NOMO-1 treated with DMSO at 0.1 percent for 48 hours (cell line): Measurements from ENCODE around the gene VSTM2L.

ENCODE experiments used
- DNase-seq: peaks from one replicate; lab custom pipeline; 2025; ENCODE audit not compliant: unreplicated experiment; lab: John Stamatoyannopoulos, UW

VSTM2L gene

DNA sequence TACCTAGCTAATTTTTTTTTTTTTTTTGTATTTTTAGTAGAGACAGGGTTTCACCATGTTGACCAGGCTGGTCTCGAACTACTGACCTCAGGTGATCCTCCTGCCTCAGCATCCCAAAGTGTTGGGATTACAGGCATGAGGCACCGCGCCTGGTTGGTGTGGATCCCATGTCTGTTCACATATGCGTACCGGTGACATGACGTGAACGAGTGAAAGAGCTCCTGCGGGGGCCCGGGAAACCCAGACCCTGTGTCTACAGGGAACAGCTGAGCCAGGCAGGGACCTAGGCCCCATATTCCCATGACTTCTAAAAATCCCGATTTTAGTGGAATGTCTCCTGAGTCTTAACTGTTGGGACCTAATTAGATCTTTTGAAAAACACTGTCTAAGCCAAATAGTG, 33.1 kb downstream of the VSTM2L start:
- DNase-seq = no peak

DNA sequence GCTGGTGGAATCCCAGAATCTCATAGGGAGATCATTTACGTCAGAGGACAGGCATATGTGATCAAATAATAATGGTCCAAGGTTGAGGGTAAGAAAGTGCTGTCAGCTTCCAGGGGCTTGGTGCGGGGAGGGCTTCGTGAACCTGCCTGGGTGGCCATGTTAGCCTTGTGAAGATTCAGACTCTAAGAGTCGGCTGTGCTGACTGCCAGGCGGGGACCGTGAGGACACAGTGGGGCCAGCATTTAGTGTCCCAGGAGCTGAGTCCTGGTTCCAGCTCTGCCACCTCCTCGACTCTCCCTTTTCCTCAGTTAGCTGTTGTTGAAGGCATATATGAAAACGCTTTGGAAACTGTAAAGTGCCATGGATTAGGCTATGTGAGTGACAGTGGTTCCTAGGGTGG, 33.5 kb downstream of the VSTM2L start:
- DNase-seq = no peak

DNA sequence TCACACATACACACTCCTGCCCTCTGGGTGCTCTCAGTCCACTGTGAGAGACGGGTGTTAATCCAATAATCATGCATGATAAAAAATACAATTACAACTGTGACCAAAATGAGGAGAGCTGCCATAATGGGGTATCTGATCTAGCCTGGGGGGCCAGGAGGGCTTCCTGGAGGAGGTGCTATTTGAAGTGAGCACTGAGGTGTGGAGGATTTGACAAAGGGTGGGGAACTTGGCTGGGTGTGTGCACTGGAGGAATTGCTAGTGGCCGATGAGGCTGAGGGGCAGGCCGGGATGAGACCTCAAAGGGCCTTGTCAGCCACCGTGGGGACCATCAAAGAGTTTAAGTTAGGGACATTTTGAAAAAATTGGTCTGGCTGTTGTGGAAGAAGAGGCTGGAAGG, 34.8 kb downstream of the VSTM2L start:
- DNase-seq = no peak

DNA sequence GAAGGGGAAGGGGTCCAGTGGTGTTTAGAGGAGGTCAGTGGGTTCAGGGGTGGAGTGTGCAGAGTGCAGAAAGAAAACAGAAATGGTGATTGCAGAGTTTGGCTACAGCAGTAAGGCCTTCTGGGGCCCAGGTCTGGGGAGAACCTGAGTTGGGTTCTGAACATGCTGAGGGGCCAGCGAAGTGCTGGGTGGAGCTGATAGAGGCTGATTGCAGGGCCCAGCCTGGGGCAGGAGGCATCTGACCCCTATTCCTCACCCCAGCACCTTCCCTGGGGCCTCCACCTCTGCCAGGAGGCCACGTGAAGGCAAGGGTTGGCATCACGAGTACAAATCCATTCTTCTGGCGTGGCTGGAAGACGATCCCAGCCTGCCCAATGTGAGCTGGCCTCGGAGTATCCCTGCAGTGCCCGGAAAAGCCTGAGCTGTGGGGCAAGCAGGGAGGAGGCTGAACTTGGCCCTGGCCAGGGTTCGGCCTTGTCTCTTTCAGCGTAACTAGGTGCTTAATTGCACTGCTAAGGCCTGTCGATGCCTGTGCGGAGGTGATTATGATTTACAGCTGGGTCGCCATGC, 35.3 kb downstream of the VSTM2L start:
- no peak for DNase-seq

DNA sequence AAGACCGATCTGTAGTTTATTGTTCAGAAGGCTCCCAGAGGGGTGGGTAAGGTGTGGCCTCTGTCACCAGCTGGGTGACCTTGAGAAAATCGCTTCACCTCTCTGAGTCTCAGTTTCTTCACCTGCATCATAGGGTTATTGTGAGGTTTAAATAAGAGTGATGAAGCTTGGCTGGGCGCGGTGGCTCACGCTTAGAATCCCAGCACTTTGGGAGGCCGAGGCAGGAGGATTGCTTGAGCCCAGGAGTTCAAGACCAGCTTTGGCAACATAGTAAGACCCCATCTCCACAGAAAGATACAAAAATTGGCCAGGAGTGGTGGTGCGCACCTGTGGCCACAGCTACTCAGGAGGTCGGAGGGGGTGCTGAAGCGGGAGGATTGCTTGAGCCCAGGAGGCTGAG, 36.0 kb downstream of the VSTM2L start:
- no peak for DNase-seq

DNA sequence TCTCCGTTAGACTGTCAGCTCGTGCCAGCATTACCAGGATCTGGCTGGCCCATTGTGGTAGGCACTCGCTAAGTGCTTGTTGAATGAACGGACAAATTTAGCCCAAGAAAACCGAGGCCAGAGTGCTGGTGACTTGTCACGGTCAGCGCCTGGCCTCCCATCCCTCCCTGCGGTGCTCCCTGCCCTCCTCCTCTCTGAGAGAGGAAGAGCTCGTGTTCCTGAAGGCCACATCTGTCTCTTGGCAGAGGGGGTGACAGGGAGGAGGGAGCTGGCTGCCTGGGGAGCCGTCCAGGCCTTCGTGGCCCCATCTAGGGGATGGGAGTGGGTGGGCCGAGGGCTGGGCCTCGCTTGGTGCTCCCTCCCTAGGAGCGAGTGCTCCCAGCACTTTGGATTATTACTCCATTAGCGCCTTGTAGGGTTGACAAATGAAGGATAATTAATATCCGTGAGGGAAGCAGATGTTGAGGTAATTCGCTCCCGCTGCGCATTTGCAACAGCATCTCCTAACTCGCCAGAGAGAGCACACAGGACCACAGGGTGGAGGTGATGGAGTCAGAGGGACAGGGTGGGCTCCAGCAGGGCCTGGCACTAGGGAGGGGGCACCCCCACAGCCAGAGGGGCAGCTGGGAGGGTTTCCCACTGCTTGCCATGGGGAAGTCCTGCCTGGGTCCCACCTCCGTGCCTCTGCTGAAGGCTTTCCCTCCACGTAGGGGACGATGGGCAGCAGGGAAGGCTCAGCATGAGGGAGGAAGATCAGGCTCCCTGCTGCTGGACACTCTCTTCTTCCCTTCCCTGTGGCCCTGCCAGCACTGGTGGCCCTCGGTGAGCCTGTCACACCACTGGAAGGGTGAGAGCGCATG, 37.0 kb downstream of the VSTM2L start:
- DNase-seq = no peak

DNA sequence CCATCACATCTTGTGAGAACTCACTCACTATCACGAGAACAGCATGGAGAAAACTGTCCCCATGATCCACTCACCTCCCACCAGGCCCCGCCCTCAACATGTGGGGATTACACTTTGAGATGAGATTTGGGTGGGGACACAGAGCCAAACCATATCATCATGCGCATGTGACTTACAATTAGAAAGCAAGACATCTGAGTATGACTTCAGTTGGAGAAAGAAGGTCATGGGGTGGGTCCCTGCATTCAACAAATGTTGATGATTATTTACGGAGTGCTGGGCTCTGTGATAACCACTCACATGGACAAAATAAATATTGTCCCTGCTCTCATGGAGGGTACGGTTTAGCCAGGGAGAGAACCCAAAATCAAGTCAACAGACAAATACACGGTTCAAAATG, 37.9 kb downstream of the VSTM2L start:
- DNase-seq = no peak

DNA sequence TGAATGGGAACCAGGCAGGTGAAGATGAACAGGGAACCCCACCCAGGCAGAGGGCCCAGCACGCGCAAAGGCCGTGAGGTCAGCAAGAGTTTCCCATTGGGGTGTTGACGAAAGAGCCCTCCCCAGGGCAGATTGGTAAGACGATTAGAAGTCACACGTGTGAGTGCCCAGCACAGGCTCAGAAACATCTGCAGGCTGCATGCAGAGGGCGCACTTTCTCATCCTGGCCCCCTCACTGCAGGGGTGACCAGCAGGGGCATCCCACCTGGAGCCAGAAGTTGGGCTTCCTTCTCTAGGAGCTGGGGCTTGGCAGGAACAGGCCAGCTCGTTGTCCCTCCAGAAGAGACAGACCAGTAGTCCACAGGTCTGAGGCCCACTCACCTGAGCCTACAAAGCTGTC, 38.4 kb downstream of the VSTM2L start:
- DNase-seq = no peak

DNA sequence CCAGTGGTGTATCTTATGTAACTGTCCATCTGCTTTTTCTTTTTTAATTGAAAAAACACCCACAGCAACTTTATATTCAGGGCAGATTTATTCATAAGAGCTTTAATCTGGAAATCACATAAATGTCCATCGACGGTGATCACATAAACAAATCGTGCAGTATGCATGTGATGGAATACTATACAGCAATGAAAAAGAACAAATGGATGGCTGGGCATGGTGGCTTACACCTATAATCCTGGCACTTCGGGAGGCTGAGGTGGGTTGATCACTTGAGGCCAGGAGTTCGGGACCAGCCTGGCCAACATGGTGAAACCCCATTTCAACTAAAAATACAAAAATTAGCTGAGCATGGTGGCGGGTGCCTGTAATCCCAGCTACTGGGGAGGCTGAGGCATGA, 39.1 kb downstream of the VSTM2L start:
- no peak for DNase-seq

DNA sequence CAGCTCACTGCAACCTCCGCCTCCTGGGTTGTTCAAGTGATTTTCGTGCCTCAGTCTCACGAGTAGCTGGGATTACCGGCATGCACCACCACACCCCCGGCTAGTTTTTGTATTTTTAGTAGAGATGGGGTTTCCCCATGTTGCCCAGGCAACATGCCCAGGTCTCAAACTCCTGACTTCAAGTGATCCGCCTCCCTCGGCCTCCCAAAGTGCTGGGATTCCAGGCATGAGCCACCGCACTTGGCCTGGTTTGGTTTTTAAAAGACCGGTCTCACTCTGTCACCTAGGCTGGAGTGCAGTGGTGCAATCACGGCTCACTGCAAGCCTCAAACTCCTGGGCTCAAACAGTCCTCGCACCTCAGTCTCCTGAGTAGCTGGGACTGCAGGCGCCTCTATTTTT, 40.1 kb downstream of the VSTM2L start:
- DNase-seq = no peak

DNA sequence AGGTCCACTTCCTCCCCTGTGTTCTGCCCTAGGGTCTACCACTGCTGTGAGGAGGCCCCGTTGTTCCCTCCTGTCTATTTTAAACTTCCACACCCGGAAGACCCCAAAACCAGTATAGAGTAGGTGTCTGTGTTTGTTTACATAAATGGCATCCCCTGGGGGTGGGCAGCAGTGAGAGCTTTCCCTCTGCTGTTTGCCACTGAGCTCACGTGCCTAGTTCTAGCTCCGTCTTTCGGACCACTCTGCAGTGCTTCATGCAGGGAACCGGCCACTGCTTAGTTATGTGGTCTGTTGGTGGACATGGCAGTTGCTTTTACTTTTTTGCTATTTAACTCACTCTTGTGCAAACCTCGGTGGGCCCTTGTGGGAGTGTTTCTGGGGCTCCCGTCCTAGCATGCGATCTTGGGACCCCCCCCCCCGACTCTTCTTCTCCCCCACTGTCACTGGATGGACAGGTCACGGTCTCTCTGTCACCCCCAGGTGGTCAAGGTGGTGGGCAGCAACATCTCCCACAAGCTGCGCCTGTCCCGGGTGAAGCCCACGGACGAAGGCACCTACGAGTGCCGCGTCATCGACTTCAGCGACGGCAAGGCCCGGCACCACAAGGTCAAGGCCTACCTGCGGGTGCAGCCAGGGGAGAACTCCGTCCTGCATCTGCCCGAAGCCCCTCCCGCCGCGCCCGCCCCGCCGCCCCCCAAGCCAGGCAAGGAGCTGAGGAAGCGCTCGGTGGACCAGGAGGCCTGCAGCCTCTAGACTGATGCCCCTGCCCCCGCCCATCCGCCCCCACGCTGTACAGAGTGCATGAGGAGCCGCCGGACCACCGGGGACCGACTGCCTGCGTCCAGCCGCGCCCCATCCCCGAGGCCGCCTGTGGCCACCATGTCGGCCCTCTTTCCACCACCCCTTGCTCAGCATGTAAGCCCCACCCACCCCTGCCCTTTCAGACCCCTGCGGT, 40.9 kb downstream of the VSTM2L start:
- DNase-seq = no peak

DNA sequence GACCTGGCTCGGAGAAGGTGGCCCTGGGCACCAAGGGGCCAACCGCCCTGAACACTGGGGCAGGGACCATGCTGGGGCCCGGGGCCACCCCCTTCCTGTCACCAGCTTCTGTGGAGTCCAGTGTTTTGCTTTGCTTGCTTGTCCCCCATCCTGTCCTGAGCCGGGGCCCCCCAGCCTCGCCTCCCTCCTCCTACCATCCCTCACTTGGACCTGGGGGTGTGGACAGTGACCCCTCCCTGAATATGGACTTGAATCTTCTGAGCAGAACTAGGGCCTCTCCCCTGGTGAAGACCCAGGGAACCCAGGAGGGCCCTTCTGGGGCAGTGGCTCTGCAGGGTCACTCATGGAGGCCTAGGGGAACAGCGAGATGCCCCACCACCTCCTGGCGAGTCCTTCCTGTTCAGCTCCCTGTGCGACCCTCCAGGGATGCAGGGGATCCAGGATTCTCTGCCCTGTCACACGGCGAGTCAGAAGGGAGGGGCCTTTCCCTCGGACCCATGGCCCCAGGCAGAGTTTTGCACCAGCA, 41.6 kb downstream of the VSTM2L start:
- DNase-seq = no peak

DNA sequence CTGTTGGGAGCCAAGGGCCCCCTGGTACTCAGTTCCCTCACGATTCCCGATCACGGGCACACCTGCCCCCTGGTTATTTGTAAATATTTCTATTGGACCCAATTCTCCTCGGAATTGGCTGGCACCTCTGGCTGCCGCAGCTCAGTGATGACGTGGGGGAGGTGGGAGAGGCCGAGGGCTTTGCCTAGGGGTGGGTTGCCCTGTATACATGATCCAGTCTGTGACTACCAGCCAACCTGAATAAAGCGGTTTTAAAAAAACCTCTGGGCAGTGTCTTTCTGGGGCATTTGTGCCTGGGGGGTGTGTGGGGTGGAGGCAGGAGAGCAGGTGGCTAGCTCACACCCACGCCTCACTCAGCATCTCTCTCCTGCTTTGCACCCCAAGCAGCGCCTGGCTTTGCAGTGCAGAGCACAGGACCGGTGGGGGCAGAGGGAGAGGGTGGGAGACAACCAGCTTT, 42.2 kb downstream of the VSTM2L start:
- DNase-seq = no peak

DNA sequence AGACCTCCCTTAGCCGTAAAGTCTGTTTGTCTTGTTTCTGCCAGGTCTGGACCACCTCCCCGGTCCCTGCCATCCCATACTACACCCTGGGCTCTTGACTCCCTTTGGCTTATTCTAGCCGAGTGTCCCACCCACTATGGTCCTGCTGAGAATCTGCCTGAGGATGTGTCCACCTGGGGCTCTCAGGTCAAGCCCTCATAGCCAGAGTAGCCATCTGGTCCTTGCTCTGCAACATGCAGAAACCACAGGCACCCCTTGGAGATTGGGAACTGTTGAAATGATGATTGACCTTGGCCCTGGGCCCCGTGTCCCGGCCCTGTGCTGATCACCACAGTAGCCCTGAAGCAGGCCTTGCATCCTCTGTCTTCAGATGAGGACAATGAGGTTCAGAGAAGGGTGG, 44.0 kb downstream of the VSTM2L start:
- DNase-seq = no peak

DNA sequence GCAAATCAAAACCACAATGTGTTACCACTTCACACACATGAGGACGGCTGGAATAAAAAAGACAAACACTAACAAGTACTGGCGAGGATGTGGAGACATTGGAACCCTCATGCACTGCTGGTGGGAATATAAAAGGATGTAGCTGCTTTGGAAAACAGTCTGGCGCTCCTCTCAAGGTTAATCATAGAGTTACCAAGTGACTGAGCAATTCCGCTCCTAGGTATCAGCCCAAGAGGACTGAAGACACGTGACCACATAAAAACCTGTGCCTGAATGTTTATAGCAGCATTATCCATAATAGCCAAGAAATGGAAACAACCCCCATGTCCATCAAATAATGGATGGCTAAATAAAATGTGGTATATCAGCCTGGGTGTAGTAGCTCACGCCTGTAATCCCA, 45.0 kb downstream of the VSTM2L start:
- no peak for DNase-seq

DNA sequence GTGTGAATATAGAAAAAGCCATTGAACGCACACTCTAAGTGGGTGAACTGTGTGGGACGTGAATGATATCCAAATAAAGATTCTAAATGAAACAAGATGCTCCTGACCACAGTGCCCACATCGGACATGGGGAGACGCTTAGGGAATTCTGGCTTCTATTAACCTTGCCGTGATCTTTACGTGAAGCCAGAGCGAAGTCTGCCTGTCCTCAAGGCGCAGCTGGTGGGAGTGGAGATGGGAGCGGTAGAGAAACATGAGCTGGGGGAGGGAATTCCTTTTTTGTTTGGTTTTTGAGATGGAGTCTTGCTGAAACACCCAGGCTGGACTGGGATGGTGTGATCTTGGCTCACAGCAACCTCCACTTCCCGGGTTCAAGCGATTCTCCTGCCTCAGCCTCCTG, 46.0 kb downstream of the VSTM2L start:
- no peak for DNase-seq

DNA sequence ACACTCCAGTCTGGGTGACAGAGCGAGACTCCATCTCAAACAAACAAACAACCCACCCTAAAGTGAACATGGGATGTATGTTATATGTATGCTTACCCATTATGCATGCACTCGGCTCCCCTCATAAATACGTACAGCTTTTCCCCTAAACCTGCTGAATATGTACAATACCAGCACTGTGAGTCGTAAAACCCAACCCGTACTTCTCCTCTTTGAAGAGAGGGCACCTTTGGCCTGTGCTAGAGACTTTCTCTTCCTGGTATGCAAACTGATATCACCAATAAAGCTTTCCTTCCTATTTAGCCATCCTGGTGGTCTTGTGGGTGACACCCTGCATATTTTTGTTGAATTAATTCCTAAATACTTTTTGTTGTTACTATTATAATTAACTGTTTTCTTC, 51.3 kb downstream of the VSTM2L start:
- DNase-seq = no peak

DNA sequence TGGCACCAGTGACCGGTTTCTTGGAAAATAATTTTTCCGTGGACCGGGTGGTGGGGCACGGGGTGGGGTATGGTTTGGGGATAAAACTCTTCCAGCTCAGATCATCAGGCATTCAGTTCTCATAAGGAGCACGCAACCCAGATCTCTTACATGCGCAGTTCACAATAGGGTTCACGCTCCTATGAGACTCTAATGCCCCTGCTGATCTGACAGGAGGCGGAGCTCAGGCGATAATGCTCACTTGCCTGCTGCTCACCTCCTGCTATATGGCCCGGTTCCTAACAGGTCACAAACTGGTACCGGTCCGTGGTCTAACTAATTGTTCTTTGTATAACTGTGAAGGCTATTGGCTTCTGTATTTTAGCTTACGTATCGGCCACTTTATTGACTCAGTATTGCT, 51.7 kb downstream of the VSTM2L start:
- DNase-seq = no peak

DNA sequence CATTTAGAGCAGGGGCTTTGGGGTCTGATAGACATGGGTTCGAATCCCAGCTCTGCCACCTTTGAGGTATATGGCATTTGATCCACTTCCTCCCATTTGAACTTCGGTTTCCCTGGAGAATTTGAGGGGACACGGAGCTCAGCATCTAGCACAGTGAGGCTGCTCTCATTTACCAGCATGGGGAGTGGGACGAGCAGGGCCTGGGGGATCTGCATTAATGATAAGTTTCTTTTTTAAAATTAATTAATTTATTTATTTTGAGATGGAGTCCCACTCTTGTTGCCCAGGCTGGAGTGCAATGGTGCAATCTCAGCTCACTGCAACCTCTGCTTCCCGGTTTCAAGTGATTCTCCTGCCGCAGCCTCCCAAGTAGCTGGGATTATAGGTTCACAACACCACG, 52.6 kb downstream of the VSTM2L start:
- DNase-seq = no peak

DNA sequence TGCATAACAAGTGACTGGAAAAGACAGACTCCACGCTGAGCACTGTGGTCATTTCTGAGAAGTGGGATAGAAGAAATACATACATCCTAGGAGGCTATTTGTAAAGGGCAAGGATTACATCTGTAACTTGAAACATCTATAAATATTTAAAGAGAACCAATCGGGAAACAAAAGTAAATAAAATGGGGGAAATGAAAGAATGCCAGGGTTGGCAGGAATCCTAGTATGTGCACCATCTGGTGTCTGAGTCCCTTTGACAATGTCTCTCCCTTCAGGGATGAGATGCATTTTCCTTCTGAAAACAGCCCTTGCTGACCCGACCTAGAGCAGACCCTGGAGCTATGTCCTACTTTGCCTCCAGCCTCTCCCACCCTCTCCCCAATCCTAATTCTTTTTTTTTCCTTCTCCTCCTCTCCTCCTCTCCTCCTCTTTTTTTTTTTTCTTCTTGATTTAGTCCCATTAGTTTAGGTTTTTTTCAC, 53.2 kb downstream of the VSTM2L start:
- DNase-seq = no peak

DNA sequence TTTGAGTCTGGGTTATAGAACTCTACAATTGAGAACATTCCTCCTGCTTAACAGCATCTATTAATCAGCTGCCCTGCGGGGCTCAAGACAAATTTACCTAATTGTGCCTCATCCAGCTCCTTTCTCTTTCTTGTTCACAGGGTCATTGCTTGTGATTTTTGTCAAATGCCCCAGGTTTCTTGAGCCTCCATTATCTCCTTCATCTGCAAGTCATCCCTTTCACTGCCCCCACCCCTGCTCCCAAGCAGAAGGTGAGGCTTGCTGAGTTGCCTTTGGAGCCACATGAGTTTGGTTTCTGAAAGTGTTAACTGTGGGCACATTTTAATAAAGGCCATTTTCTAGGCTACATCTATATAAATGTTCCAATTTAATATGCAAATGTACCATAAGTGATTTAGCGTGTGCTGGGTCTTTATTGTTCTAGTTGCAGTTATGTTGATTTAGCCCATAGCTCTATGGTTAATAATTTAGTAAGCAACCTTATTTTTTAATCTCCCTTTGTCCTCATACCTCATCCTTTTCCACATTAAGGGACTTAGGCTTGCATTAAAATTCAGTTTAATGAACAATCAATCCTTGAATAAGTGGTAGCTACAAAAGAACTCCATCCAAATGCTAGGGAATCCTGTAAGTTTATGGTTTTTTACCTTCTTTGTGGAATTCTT, 56.1 kb downstream of the VSTM2L start:
- no peak for DNase-seq
